ENCODE data around the gene ARID1B. TPM values are rescaled to one million over a fixed set of nuclear protein-coding genes. Genes with fewer than 3 reads are reported as not detected.
A peak's percentile ranks its signal among the peaks of the same experiment; 100 is the strongest.

The ARID1B gene
- total and polyA plus RNA-seq, 9 of the 15 experiments (the other 6 are each of a cell fraction or from before 2014, with no cell fraction given), result 12.5 to 50.5 (median 25.8) TPM

DNA sequence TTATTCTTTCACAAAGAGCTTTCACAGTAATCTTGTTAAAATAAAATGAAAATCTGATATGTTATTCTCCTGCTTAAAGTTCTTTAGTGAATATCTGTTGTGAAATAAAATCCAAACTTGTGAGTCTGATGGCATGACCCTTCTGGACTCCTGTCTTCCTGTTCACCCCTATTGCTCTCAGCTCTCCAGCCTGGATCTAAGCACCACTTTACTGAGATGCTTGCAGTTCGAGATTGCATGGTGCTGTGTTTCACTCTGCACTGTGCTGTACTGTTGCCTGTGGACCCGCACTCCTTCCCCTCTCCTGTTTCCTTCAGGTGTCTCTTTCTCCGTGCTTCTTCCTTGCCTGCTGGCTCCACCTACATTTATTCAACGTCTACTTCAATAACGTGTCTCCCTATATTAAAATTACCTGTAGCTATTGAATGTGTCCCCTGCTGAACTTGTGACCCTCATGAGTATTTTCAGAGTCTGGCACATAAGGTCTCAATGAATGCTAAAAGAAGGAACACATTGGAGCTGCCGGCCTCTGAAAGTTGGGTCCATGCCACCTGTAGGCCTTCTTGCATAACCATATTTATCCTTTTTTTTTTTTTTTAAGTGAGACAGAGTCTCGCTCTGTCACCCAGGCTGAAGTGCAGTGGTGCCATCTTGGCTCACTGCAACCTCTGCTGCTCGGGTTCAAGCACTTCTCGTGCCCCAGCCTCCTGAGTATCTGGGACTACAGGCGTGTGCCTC, 100.1 kb downstream of the ARID1B start:
- Histone ChIP-seq H3K27me3 (ENCODE audit: control insufficient read depth in 2 of 2, insufficient read depth in 2 of 2, low read length in 2 of 2) (no peaks in the 10 kb centered on the region), H3K36me3 (ENCODE audit: control insufficient read depth, insufficient read depth, low read length) (no peaks in the 10 kb centered on the region), H3K9ac (ENCODE audit: insufficient read depth in 1 of 2, low read depth in 2 of 2, low read length in 2 of 2) (peak overlapping the region in 1 of 2 experiments; percentile 26; a peak in 1 of 4 replicates), H3K4me3 (no peak overlapping the region), H3K79me2 (ENCODE audit: control insufficient read depth, insufficient read depth, low read length) (peaks cover 84% of the 10 kb centered on the region), H3K4me2 (ENCODE audit: insufficient read depth, low read length) (no peak overlapping the region), H3K9me1 (ENCODE audit: control insufficient read depth, insufficient read depth, low read length) (no peaks in the 10 kb centered on the region), H3K27ac (ENCODE audit: extremely low read depth, low read depth, low read length) (no peak overlapping the region), H3K9me3 (replicated peaks; ENCODE audit: control insufficient read depth, insufficient read depth, low read depth, low read length) (no peaks in the 10 kb centered on the region), H4K20me1 (replicated peaks; ENCODE audit: control insufficient read depth, insufficient read depth, low read length) (peaks cover 10% of the 10 kb centered on the region; the same call in 1 of the 2 replicates), H2AFZ (ENCODE audit: low read depth, low read length) (no peak overlapping the region), H3K4me1 (replicated peaks in 1 of 2; ENCODE audit: control insufficient read depth in 2 of 2, insufficient read depth in 2 of 2, low read length in 2 of 2) (peaks cover 0 to 4% of the 10 kb centered on the region in 2 experiments; a peak in 2 of 5 replicates)
- TF ChIP-seq PCBP1 (IDR thresholded peaks at IDR 0.05; ENCODE audit: low read depth, low read length, poor library complexity, severe bottlenecking) (no peak), SMAD1 (IDR thresholded peaks at IDR 0.05; ENCODE audit: low read depth, low read length, partially characterized antibody) (no peak), EHMT2 (IDR thresholded peaks at IDR 0.05) (no peak)
- TF ChIP-seq, protein P1, sequence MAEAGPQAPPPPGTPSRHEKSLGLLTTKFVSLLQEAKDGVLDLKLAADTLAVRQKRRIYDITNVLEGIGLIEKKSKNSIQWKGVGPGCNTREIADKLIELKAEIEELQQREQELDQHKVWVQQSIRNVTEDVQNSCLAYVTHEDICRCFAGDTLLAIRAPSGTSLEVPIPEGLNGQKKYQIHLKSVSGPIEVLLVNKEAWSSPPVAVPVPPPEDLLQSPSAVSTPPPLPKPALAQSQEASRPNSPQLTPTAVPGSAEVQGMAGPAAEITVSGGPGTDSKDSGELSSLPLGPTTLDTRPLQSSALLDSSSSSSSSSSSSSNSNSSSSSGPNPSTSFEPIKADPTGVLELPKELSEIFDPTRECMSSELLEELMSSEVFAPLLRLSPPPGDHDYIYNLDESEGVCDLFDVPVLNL (CRISPR knock-in tag; IDR thresholded peaks at IDR 0.05; ENCODE audit: low read depth), result no peak
- TF ChIP-seq, protein P2, sequence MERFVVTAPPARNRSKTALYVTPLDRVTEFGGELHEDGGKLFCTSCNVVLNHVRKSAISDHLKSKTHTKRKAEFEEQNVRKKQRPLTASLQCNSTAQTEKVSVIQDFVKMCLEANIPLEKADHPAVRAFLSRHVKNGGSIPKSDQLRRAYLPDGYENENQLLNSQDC (CRISPR knock-in tag; IDR thresholded peaks at IDR 0.05), result no peak
- TF ChIP-seq, protein P3, sequence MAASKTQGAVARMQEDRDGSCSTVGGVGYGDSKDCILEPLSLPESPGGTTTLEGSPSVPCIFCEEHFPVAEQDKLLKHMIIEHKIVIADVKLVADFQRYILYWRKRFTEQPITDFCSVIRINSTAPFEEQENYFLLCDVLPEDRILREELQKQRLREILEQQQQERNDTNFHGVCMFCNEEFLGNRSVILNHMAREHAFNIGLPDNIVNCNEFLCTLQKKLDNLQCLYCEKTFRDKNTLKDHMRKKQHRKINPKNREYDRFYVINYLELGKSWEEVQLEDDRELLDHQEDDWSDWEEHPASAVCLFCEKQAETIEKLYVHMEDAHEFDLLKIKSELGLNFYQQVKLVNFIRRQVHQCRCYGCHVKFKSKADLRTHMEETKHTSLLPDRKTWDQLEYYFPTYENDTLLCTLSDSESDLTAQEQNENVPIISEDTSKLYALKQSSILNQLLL (CRISPR knock-in tag; IDR thresholded peaks at IDR 0.05; ENCODE audit: borderline replicate concordance), result no peak
- TF ChIP-seq, protein P4, sequence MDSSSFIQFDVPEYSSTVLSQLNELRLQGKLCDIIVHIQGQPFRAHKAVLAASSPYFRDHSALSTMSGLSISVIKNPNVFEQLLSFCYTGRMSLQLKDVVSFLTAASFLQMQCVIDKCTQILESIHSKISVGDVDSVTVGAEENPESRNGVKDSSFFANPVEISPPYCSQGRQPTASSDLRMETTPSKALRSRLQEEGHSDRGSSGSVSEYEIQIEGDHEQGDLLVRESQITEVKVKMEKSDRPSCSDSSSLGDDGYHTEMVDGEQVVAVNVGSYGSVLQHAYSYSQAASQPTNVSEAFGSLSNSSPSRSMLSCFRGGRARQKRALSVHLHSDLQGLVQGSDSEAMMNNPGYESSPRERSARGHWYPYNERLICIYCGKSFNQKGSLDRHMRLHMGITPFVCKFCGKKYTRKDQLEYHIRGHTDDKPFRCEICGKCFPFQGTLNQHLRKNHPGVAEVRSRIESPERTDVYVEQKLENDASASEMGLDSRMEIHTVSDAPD (CRISPR knock-in tag; IDR thresholded peaks at IDR 0.05), result no peak
- no peak for DNase-seq (ENCODE audit: extremely low read depth in 1 of 4, low spot score in 3 of 4)
- no TSS peak for BruUV-seq (replicated peaks)
- FAIRE-seq, result no peak
- intact Hi-C loops (cut with micrococcal nuclease) (loop anchor here (5.0 kb wide), 1 partner anchor 145 kb away; no protein-coding TSS in a partner anchor), in situ Hi-C loops (cut with MboI) (no loop called here)
- 70% methylated on average over 9 of the region's 10 CpGs for WGBS (ENCODE audit: insufficient coverage, low coverage, missing lambda C conversion rate)
- no peak for ATAC-seq
- CTCF ChIA-PET (ENCODE audit: low intra/inter-chr PET ratio), result no interaction called here
- POLR2A ChIA-PET, result interaction anchor here (1.1 kb wide), 1 partner anchor 14 kb away, joined by 3 read pairs; no protein-coding TSS in a partner anchor
